Measurements from ENCODE around the gene MYRIP. TPM values are rescaled to one million over a fixed set of nuclear protein-coding genes. Genes with fewer than 3 reads are reported as not detected.

The MYRIP gene
- polyA plus RNA-seq, 3 donors = not detected

DNA sequence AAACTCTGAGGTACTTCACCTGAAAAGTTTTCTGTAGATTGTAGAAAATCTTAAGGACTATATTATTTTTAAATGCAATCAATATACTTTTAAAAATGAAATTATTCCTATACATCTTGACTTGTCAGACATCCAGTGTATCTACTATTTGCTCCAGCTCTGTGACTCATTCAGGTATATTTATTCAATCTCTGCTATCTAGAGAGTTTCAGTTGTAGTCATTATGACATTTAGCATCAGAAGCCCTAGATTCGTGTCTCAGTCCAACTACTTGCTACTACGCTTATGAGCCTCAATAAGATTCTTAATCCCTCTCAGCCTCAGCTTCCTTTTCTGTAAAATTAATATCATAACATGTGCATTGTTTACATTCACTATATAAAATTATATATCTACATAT is 477.8 kb downstream of the MYRIP start:
- intact Hi-C loops (cut with micrococcal nuclease) = no loop called here
- no peak overlapping the region for H3K9ac ChIP-seq (ENCODE audit: insufficient read depth, low read length, poor library complexity, severe bottlenecking)
- TF ChIP-seq, protein P1, sequence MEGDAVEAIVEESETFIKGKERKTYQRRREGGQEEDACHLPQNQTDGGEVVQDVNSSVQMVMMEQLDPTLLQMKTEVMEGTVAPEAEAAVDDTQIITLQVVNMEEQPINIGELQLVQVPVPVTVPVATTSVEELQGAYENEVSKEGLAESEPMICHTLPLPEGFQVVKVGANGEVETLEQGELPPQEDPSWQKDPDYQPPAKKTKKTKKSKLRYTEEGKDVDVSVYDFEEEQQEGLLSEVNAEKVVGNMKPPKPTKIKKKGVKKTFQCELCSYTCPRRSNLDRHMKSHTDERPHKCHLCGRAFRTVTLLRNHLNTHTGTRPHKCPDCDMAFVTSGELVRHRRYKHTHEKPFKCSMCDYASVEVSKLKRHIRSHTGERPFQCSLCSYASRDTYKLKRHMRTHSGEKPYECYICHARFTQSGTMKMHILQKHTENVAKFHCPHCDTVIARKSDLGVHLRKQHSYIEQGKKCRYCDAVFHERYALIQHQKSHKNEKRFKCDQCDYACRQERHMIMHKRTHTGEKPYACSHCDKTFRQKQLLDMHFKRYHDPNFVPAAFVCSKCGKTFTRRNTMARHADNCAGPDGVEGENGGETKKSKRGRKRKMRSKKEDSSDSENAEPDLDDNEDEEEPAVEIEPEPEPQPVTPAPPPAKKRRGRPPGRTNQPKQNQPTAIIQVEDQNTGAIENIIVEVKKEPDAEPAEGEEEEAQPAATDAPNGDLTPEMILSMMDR (IDR thresholded peaks at IDR 0.05) = no peak
- peaks cover 0 to 6% (median 0%) of the 10 kb centered on the region in 3 donors for H3K27me3 Mint-ChIP-seq (ENCODE audit: low read depth in 3 of 3)
- H4K20me1 ChIP-seq (ENCODE audit: insufficient read depth, low read length) = no peaks in the 10 kb centered on the region
- H3K4me3 ChIP-seq (replicated peaks in 1 of 3; ENCODE audit: low read depth in 2 of 3, low read length in 3 of 3) = no peak overlapping the region
- peaks cover 7 to 16% of the 10 kb centered on the region in 2 donors for H3K36me3 Mint-ChIP-seq
- no peaks in the 10 kb centered on the region for H3K79me2 ChIP-seq (ENCODE audit: insufficient read depth, low read length)
- no peaks in the 10 kb centered on the region for H3K4me1 ChIP-seq (ENCODE audit: control insufficient read depth in 1 of 2, insufficient read depth in 2 of 2, low read length in 2 of 2)
- no peaks in the 10 kb centered on the region for H3K4me1 Mint-ChIP-seq
- H3K4me3 Mint-ChIP-seq = no peak overlapping the region
- peaks cover 7 to 16% of the 10 kb centered on the region in 2 donors for H3K9me3 ChIP-seq (replicated peaks in 1 of 2; ENCODE audit: control insufficient read depth in 1 of 2, insufficient read depth in 1 of 2, low read length in 2 of 2)
- peaks cover 8 to 17% (median 12%) of the 10 kb centered on the region in 7 donors for H3K9me3 Mint-ChIP-seq
- H3K36me3 ChIP-seq (replicated peaks in 1 of 2; ENCODE audit: control insufficient read depth in 1 of 2, insufficient read depth in 2 of 2, low read length in 2 of 2) = no peaks in the 10 kb centered on the region
- no peak overlapping the region for H3K27ac Mint-ChIP-seq
- no peak overlapping the region for H3K27ac ChIP-seq (ENCODE audit: low read depth in 1 of 2, low read length in 2 of 2)
- no CpG with 5 or more reads among the region's 2 CpGs for WGBS (ENCODE audit: insufficient coverage)
- H2AFZ ChIP-seq (ENCODE audit: insufficient read depth, low read depth, low read length, poor library complexity, severe bottlenecking) = no peak overlapping the region
- H3K4me2 ChIP-seq (replicated peaks; ENCODE audit: extremely low read depth, low read length, poor library complexity, severe bottlenecking) = no peak overlapping the region
- H3K27me3 ChIP-seq (ENCODE audit: control insufficient read depth in 2 of 2, insufficient read depth in 2 of 2, low read length in 2 of 2) = no peaks in the 10 kb centered on the region
- DNase-seq = no peak

GRCh38 chr3:40290396-40290795 is 481.0 kb downstream of the MYRIP start:
- no peak overlapping the region for H3K4me2 ChIP-seq (replicated peaks; ENCODE audit: extremely low read depth, low read length, poor library complexity, severe bottlenecking)
- H3K36me3 Mint-ChIP-seq = peaks cover 14 to 16% of the 10 kb centered on the region in 2 donors

More at GRCh38 chr3:40290396-40290795, 481.0 kb downstream of the MYRIP start:
- Mint-ChIP-seq H3K9me3 (peaks cover 6 to 14% (median 9%) of the 10 kb centered on the region in 7 donors), H3K27me3 (ENCODE audit: low read depth in 3 of 3) (peaks cover 0 to 2% (median 0%) of the 10 kb centered on the region in 3 donors), H3K27ac (no peak overlapping the region), H3K4me1 (no peaks in the 10 kb centered on the region), H3K4me3 (no peak overlapping the region)
- 97% methylated on average over 5 of the region's 6 CpGs for WGBS (ENCODE audit: insufficient coverage)
- H3K36me3 ChIP-seq (replicated peaks in 1 of 2; ENCODE audit: control insufficient read depth in 1 of 2, insufficient read depth in 2 of 2, low read length in 2 of 2) = no peaks in the 10 kb centered on the region
- H3K27me3 ChIP-seq (ENCODE audit: control insufficient read depth in 2 of 2, insufficient read depth in 2 of 2, low read length in 2 of 2) = no peaks in the 10 kb centered on the region
- intact Hi-C loops (cut with micrococcal nuclease) = no loop called here
- no peak for DNase-seq
- no peaks in the 10 kb centered on the region for H3K79me2 ChIP-seq (ENCODE audit: insufficient read depth, low read length)
- H3K27ac ChIP-seq (ENCODE audit: low read depth in 1 of 2, low read length in 2 of 2) = no peak overlapping the region
- TF ChIP-seq, protein P1 (IDR thresholded peaks at IDR 0.05) = no peak
- H3K9me3 ChIP-seq (replicated peaks in 1 of 2; ENCODE audit: control insufficient read depth in 1 of 2, insufficient read depth in 1 of 2, low read length in 2 of 2) = peaks cover 7 to 16% of the 10 kb centered on the region in 2 donors
- H3K4me1 ChIP-seq (ENCODE audit: control insufficient read depth in 1 of 2, insufficient read depth in 2 of 2, low read length in 2 of 2) = no peaks in the 10 kb centered on the region
- H2AFZ ChIP-seq (ENCODE audit: insufficient read depth, low read depth, low read length, poor library complexity, severe bottlenecking) = no peak overlapping the region
- no peak overlapping the region for H3K4me3 ChIP-seq (replicated peaks in 1 of 3; ENCODE audit: low read depth in 2 of 3, low read length in 3 of 3)
- no peak overlapping the region for H3K9ac ChIP-seq (ENCODE audit: insufficient read depth, low read length, poor library complexity, severe bottlenecking)
- H4K20me1 ChIP-seq (ENCODE audit: insufficient read depth, low read length) = no peaks in the 10 kb centered on the region
